ENCODE results near the gene ELL3. TPM values are rescaled to one million over a fixed set of nuclear protein-coding genes. Genes with fewer than 3 reads are reported as not detected.
A peak's percentile ranks its signal among the peaks of the same experiment; 100 is the strongest.
"Not testable (repeated sequence)": the region's sequence is repeated elsewhere in the genome, so short reads cannot be mapped to it uniquely, and the experiment has no call there.

Gene ELL3, protein sequence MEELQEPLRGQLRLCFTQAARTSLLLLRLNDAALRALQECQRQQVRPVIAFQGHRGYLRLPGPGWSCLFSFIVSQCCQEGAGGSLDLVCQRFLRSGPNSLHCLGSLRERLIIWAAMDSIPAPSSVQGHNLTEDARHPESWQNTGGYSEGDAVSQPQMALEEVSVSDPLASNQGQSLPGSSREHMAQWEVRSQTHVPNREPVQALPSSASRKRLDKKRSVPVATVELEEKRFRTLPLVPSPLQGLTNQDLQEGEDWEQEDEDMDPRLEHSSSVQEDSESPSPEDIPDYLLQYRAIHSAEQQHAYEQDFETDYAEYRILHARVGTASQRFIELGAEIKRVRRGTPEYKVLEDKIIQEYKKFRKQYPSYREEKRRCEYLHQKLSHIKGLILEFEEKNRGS
- polyA plus RNA-seq (2013, experiment 1 of 2), result 2.4 TPM
- 2.9 TPM for polyA plus RNA-seq (2013, experiment 2 of 2)

DNA sequence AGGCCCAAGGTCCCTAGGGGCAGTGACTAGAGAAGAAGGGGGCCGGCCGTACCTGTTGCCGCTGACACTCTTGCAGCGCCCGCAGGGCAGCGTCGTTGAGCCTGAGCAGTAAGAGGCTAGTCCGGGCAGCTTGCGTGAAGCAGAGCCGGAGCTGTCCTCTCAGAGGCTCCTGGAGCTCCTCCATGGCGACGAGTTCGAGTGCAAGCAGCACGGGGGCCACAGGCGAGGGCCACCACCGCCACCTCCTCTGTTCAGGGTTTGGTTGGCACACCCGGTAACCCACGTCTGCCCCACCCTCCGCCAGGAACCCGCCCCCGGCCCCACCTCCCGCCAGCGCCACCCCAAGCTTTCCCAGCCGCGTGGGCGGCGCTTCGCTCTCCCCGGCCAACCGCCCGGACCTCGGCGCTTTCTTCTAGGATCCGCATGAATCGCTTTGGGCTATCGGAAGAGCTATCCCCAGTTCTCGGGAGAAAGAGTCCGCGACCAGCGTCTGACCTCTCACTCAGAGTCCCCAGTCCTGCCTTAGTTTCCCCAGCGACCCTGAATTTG lies at the start of gene ELL3:
TSS of gene ELL3 (minus strand) at position 249 of the 549 bp plus-strand sequence. CDS start at position 184, 65 bp downstream.
- H3K9ac ChIP-seq (ENCODE audit: low read depth, low read length), result peak within 1 kb of the TSS; percentile 58
- 0 out of 2 replicates have a peak, but pooled peaks cover 7% of the 10 kb centered on the region for H3K4me1 ChIP-seq (ENCODE audit: insufficient read depth, low read length)
- no peaks in the 10 kb centered on the region for H3K9me3 ChIP-seq (ENCODE audit: insufficient read depth, low read depth, low read length)
- H3K36me3 ChIP-seq (ENCODE audit: insufficient read depth, low read length), result peaks cover 25% of the 10 kb centered on the region
- peaks cover 11% of the 10 kb centered on the region; the same call in 1 of the 2 replicates for H3K27me3 ChIP-seq (ENCODE audit: insufficient read depth, low read length)
- H3K27ac ChIP-seq (ENCODE audit: low read depth, low read length), result peak within 1 kb of the TSS; percentile 31; the same call in 1 of the 2 replicates
- peak within 1 kb of the TSS; percentile 71 for H3K4me3 ChIP-seq (ENCODE audit: low read length)
- under 1% methylated on average over 41 of the region's 41 CpGs for WGBS

DNA sequence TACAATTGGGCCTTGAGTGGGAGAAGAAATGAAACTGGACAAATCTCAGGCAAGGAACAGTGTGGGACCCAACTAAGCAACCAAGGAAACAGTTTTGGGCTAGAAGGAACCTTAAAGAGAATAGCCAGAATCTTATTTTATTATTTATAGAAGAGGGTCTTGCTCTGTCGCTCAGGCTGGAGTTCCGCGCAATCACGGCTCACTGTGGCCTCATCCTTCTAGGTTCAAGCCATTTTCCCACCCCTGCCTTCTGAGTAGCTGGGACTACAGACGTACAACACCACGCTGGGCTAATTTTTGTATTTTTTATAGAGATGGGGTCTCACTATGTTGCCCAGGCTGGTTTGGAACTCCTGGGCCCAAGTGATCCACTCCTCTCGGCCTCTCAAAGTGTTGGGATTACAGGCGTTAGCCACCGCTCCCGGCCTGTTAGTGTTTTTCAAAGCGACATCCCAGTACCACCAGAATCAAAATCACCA lies 49.3 kb upstream of the ELL3 start:
- H3K4me3 ChIP-seq (ENCODE audit: low read length), result peak overlapping the region; percentile 76
- H3K36me3 ChIP-seq (ENCODE audit: insufficient read depth, low read length), result peaks cover 25% of the 10 kb centered on the region
- peaks cover 5% of the 10 kb centered on the region; the same call in 1 of the 2 replicates for H3K9me3 ChIP-seq (ENCODE audit: insufficient read depth, low read depth, low read length)
- H3K4me1 ChIP-seq (ENCODE audit: insufficient read depth, low read length), result no peaks in the 10 kb centered on the region; the same call in 1 of the 2 replicates
- no peak overlapping the region for H3K9ac ChIP-seq (ENCODE audit: low read depth, low read length)
- WGBS, result 97% methylated on average over 11 of the region's 11 CpGs
- peaks cover 8% of the 10 kb centered on the region; the same call in 1 of the 2 replicates for H3K27me3 ChIP-seq (ENCODE audit: insufficient read depth, low read length)
- H3K27ac ChIP-seq (ENCODE audit: low read depth, low read length), result no peak overlapping the region

DNA sequence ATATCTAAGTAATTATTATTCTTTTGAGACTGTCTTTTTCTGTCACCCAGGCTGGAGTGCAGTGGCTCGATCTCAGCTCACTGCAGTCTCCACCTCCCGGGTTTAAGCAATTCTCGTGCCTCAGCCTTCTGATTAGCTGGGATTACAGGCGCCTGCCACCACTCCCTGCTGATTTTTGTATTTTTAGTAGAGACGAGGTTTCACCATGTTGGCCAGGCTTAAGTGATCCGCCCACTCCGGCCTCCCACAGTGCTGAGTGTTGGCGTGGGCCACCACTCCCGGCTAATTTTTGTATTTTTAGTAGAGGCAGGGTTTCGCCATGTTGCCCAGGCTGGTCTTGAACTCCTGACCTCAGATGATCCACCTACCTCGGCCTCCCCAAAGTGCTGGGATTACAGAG lies 48.5 kb upstream of the ELL3 start:
- not testable (repeated sequence) for H3K4me1 ChIP-seq (ENCODE audit: insufficient read depth, low read length); H3K27me3 ChIP-seq (ENCODE audit: insufficient read depth, low read length); H3K9ac ChIP-seq (ENCODE audit: low read depth, low read length); H3K27ac ChIP-seq (ENCODE audit: low read depth, low read length); H3K4me3 ChIP-seq (ENCODE audit: low read length); H3K9me3 ChIP-seq (ENCODE audit: insufficient read depth, low read depth, low read length)
- peaks cover 30% of the 10 kb centered on the region for H3K36me3 ChIP-seq (ENCODE audit: insufficient read depth, low read length)
- 94% methylated on average over 11 of the region's 11 CpGs for whole genome bisulfite sequencing

DNA sequence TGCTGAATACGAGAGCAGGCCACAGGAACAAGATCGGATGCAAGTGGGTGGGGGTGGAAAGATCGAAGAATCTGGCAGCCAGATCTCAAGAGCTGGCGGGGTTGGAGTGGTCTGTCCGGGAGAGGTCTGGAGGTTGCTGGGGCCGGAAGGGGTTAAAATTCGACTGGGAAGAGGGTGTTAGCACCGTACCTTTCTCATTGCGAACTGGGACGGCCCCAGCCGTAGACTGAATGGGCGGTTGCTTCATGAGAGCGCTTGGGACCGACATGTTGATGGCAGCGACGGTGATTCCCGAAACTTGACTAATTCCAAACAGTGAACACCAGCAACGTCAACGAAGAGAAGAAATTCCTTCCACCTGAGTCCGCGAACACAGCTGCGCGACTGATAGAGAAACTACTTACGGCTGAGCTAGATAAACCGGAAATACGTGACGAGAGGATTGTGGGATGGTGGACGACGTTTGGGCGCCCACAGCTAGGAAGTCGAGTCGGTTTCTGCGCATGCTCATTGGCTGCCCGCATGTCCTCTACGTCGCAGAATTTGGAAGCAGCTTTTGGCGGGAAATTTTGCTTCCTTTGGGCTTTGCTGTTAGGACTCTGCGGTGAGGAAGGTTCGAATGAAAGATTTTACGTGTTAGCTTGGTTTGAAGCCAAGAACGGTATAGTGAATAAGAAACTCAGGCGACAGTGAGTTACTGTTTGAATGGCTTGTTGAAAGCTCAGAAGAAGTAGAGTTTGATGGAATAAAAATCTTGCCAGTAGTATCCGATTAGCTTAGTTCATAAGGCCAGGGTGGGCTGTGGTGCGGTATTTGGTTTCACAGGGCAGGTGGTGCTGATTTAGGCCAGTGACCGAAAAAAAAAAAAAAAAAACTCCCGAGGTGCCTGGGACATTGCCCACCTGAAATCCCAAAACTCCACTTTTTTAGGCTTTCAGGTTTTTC lies 47.8 kb upstream of the ELL3 start, which contains the start of gene MFAP1:
TSS of gene MFAP1 (minus strand) at position 389 of the 945 bp plus-strand sequence. CDS start at position 268, 121 bp downstream.
- Histone ChIP-seq H3K9me3 (ENCODE audit: insufficient read depth, low read depth, low read length) (peaks cover 5% of the 10 kb centered on the region; the same call in 1 of the 2 replicates), H3K9ac (ENCODE audit: low read depth, low read length) (peak within 1 kb of the TSS; percentile 83), H3K36me3 (ENCODE audit: insufficient read depth, low read length) (peaks cover 27% of the 10 kb centered on the region), H3K27ac (ENCODE audit: low read depth, low read length) (peak within 1 kb of the TSS; percentile 84), H3K4me1 (ENCODE audit: insufficient read depth, low read length) (no peaks in the 10 kb centered on the region; the same call in 1 of the 2 replicates), H3K4me3 (ENCODE audit: low read length) (peak within 1 kb of the TSS; percentile 82), H3K27me3 (ENCODE audit: insufficient read depth, low read length) (peaks cover 8% of the 10 kb centered on the region; the same call in 1 of the 2 replicates)
- 11% methylated on average over 46 of the region's 46 CpGs for WGBS

DNA sequence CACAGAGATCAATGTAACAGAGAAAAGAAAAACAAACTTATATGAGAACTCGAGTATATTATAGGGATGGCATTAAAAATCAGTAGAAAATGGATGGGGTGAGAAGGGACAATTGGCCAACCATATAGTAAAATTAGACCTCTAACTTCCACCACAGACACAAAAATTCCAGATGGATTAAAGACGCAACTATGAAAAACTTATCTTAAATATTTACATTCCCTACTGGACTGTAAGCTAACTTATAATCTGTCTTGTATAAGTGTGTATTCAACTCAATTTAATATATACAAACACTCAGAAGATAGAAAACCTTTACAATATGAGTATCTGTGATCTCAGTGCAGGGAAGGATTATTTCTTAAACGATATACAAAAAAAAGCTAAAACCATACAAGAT lies 44.7 kb upstream of the ELL3 start:
- H3K9ac ChIP-seq (ENCODE audit: low read depth, low read length), result no peak overlapping the region
- peaks cover 5% of the 10 kb centered on the region; the same call in 1 of the 2 replicates for H3K9me3 ChIP-seq (ENCODE audit: insufficient read depth, low read depth, low read length)
- no peak overlapping the region for H3K27ac ChIP-seq (ENCODE audit: low read depth, low read length)
- H3K27me3 ChIP-seq (ENCODE audit: insufficient read depth, low read length), result peaks cover 8% of the 10 kb centered on the region; the same call in 1 of the 2 replicates
- no peak overlapping the region for H3K4me3 ChIP-seq (ENCODE audit: low read length)
- no peaks in the 10 kb centered on the region; the same call in 1 of the 2 replicates for H3K4me1 ChIP-seq (ENCODE audit: insufficient read depth, low read length)
- H3K36me3 ChIP-seq (ENCODE audit: insufficient read depth, low read length), result peaks cover 30% of the 10 kb centered on the region
- 100% methylated on average over 1 of the region's 3 CpGs for WGBS

DNA sequence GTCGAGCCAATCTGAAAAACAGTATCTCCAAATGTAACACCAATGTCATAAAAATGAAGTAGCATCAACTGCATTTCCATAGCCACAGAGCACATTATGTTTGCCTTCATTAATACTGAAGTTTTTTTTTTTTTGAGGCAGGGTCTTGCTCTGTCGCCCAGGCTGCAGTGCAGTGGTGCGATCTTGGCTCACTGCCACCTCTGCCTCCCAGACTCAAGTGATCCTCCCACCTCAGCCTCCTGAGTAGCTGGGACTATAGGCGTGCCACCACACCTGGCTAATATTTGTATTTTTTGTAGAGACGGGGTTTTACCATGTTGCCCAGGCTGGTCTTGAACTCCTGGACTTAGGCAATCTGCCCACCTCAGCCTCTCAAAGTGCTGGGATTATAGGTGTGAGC lies 38.3 kb upstream of the ELL3 start:
- WGBS, result 97% methylated on average over 5 of the region's 5 CpGs
- not testable (repeated sequence) for H3K9me3 ChIP-seq (ENCODE audit: insufficient read depth, low read depth, low read length); H3K4me3 ChIP-seq (ENCODE audit: low read length); H3K27me3 ChIP-seq (ENCODE audit: insufficient read depth, low read length); H3K9ac ChIP-seq (ENCODE audit: low read depth, low read length); H3K27ac ChIP-seq (ENCODE audit: low read depth, low read length); H3K4me1 ChIP-seq (ENCODE audit: insufficient read depth, low read length)
- H3K36me3 ChIP-seq (ENCODE audit: insufficient read depth, low read length), result peaks cover 71% of the 10 kb centered on the region

DNA sequence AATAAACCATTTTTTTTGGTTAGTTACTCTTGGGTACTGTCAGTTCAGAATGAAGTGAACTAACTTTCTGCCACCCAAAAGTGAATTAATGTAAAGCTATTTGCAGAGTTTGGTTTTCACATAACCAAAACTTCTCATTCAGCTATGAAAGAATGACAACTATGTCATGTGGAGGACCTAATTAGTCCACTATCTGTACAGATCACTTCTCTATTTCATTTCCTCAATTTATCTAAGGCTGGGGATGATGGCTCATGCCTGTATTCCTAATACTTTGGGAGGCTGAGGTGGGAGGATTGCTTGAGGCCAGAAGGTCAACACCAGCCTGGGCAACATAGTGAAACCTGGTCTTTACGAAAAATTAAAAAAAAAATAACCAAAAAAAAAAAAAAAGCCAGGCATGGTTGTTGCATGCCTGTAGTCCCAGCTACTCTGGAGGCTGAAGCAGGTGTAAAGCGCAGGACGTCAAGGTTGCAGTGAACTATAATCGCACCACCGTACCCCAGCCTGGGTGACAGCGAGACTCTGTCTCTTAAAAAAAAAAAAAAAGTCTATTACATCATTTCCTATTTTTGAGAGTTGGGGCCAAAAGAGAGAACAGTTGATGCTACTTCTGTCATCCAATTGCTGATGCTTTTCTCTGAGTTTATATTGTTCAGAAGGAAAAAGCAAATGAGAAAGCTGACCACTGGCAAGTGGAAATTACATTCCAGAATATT lies 32.4 kb upstream of the ELL3 start:
- 98% methylated on average over 5 of the region's 6 CpGs for WGBS
- Histone ChIP-seq H3K27ac (ENCODE audit: low read depth, low read length) (no peak overlapping the region), H3K27me3 (ENCODE audit: insufficient read depth, low read length) (no peaks in the 10 kb centered on the region), H3K4me1 (ENCODE audit: insufficient read depth, low read length) (no peaks in the 10 kb centered on the region), H3K9ac (ENCODE audit: low read depth, low read length) (no peak overlapping the region), H3K9me3 (ENCODE audit: insufficient read depth, low read depth, low read length) (no peaks in the 10 kb centered on the region), H3K36me3 (ENCODE audit: insufficient read depth, low read length) (peaks cover 93% of the 10 kb centered on the region), H3K4me3 (ENCODE audit: low read length) (no peak overlapping the region)

DNA sequence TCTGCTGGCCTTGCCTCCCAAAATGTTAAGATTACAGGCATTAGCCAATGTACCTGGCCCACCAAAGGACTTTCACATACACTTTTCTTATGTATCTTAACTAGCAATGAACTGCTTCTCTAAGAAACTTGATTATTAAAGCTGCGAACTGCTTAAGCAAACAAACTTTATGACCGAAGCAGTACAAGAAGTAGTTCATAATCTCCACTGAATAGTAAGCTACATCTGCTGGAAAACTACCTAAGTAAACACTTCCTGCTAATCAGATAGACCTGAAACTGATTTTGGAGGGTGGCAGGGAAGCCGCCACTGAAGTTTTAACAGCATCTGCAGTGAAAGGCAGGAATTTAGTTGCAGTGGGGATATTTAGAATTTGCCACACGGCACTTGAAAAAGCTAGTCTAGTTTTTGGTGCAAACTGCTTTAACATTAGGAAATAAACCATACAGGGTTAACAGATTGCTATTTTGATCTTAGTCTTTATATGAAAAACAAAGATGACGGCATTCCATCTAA lies 31.7 kb upstream of the ELL3 start:
- H3K27me3 ChIP-seq (ENCODE audit: insufficient read depth, low read length), result no peaks in the 10 kb centered on the region
- H3K27ac ChIP-seq (ENCODE audit: low read depth, low read length), result no peak overlapping the region
- H3K9ac ChIP-seq (ENCODE audit: low read depth, low read length), result no peak overlapping the region
- 96% methylated on average over 5 of the region's 5 CpGs for WGBS
- no peaks in the 10 kb centered on the region for H3K9me3 ChIP-seq (ENCODE audit: insufficient read depth, low read depth, low read length)
- peaks cover 92% of the 10 kb centered on the region for H3K36me3 ChIP-seq (ENCODE audit: insufficient read depth, low read length)
- no peaks in the 10 kb centered on the region for H3K4me1 ChIP-seq (ENCODE audit: insufficient read depth, low read length)
- H3K4me3 ChIP-seq (ENCODE audit: low read length), result no peak overlapping the region

DNA sequence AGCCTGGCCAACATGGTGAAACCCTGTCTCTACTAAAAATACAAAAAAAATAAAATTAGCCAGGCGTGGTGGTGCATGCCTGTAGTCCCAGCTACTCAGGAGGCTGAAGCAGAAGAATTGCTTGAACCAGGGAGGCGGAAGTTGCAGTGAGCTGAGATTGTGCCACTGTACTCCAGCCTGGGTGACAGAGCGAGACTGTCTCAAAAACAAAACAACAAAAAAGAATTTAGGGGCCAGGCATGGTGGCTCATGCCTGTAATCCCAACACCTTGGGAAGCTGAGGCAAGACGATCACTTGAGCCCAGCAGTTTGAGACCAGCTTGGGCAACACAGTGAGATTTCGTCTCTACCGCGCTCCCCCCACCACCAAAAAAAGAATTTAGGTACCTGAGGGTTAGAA lies 25.9 kb upstream of the ELL3 start:
- 94% methylated on average over 5 of the region's 7 CpGs for WGBS
- H3K4me3 ChIP-seq (ENCODE audit: low read length); H3K4me1 ChIP-seq (ENCODE audit: insufficient read depth, low read length); H3K9ac ChIP-seq (ENCODE audit: low read depth, low read length); H3K27me3 ChIP-seq (ENCODE audit: insufficient read depth, low read length); H3K9me3 ChIP-seq (ENCODE audit: insufficient read depth, low read depth, low read length); H3K27ac ChIP-seq (ENCODE audit: low read depth, low read length): not testable (repeated sequence)
- peaks cover 79% of the 10 kb centered on the region for H3K36me3 ChIP-seq (ENCODE audit: insufficient read depth, low read length)
